Upper lobe of right lung (tissue), 1 donor: Measurements from ENCODE around the gene THEMIS. TPM values are rescaled to one million over a fixed set of nuclear protein-coding genes. Genes with fewer than 3 reads are reported as not detected.

ENCODE experiments used
- ATAC-seq: fragments of 200-7000 bp; cut with Tn5 transposase; one replicate; pipeline ENCODE4 v1.9.1; 2020; ENCODE audit warnings: mild to moderate bottlenecking, moderate library complexity
- DNase-seq: peaks from one replicate; pipeline ENCODE4 v3.0.0-alpha.2; 2020
- H3K27ac ChIP-seq: fragments of 200-600 bp; one replicate; pipeline ENCODE4 v1.8.0; 2022
- H3K27me3 ChIP-seq: fragments of 200-600 bp; one replicate; pipeline ENCODE4 v1.8.0; 2022; ENCODE audit warnings: mild to moderate bottlenecking
- H3K36me3 ChIP-seq: fragments of 200-600 bp; one replicate; pipeline ENCODE4 v1.8.0; 2022
- H3K4me1 ChIP-seq: fragments of 200-600 bp; one replicate; pipeline ENCODE4 v1.8.0; 2022
- H3K4me3 ChIP-seq: fragments of 200-600 bp; one replicate; pipeline ENCODE4 v1.8.0; 2022; ENCODE audit warnings: mild to moderate bottlenecking
- H3K9me3 ChIP-seq: fragments of 200-600 bp; one replicate; pipeline ENCODE4 v1.8.0; 2022
- intact Hi-C: fragments of 100-400 bp; cut with DNase I; formaldehyde crosslinking; loops from one replicate; pipeline ENCODE4 v1.11.0; 2022
- total RNA-seq: library from RNA; stranded (reverse); fragmentation: NEBNext Ultra II Directional; extraction: Animal tissue kit (Norgen Biotek cat#: 25700); gene quantifications from one replicate; pipeline ENCODE4 v1.2.1, GENCODE V29; 2021
- TF ChIP-seq, protein P1 (sequence below): fragments of 200-600 bp; IDR thresholded peaks from one replicate; pipeline ENCODE4 v1.8.0; 2022; ENCODE audit warnings: antibody characterized with exemption
- donor health status: DM: no; HTN: yes; CAD: no; lungs with severe emphysema.

THEMIS gene
- total RNA-seq, 1 donor from 2014 or later, result 3.0 TPM

DNA sequence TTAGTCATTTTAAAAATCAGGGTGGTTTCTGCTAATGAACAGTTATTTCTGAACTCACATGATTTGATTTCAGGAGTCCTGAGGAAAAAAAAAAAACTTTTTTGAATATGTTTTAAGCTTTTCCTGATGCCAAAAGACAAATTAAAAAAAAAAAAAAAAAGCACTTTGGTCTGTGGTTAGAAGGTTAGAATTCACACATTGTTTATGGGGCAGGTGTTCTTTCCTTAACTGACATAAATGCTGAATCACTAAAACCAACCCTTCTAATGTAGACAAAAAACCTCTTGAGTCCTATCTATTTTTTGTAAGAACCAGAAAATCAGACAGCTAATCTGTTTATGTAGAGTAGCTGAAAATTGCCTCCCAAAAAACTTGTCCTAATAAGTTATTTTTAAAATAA is 20.4 kb downstream of the THEMIS start:
- Histone ChIP-seq H3K9me3 (no peaks in the 10 kb centered on the region), H3K36me3 (no peaks in the 10 kb centered on the region), H3K27ac (no peak overlapping the region), H3K27me3 (no peaks in the 10 kb centered on the region), H3K4me1 (no peaks in the 10 kb centered on the region), H3K4me3 (no peak overlapping the region)
- DNase-seq (no peak), ATAC-seq (no peak)
- TF ChIP-seq, protein P1, sequence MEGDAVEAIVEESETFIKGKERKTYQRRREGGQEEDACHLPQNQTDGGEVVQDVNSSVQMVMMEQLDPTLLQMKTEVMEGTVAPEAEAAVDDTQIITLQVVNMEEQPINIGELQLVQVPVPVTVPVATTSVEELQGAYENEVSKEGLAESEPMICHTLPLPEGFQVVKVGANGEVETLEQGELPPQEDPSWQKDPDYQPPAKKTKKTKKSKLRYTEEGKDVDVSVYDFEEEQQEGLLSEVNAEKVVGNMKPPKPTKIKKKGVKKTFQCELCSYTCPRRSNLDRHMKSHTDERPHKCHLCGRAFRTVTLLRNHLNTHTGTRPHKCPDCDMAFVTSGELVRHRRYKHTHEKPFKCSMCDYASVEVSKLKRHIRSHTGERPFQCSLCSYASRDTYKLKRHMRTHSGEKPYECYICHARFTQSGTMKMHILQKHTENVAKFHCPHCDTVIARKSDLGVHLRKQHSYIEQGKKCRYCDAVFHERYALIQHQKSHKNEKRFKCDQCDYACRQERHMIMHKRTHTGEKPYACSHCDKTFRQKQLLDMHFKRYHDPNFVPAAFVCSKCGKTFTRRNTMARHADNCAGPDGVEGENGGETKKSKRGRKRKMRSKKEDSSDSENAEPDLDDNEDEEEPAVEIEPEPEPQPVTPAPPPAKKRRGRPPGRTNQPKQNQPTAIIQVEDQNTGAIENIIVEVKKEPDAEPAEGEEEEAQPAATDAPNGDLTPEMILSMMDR, result no peak
- intact Hi-C loops, result no loop called here

DNA sequence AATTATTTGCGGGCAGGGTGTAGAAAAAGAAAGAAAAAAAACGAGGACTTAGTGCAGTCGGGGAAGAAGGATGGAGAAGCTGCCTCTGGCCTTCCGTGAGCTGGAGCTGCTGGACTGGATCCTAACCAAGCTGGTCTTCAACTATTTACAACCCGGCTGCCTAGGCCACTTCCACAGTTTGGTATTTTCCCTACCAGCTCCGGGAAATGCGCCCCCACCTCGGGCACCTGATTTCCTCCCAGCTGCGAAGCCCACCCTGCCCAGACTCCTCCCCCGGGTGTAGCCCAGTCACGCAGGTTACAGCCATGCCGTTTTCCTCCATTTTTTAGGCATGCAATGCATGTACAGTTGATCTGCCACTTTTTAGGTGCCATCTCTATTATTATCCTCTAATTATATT is 21.2 kb downstream of the THEMIS start:
- ATAC-seq, result no peak
- H3K36me3 ChIP-seq, result no peaks in the 10 kb centered on the region
- H3K27ac ChIP-seq, result no peak overlapping the region
- H3K27me3 ChIP-seq, result no peaks in the 10 kb centered on the region
- no peaks in the 10 kb centered on the region for H3K9me3 ChIP-seq
- intact Hi-C loops, result no loop called here
- no peaks in the 10 kb centered on the region for H3K4me1 ChIP-seq
- TF ChIP-seq, protein P1, result no peak
- H3K4me3 ChIP-seq, result no peak overlapping the region
- DNase-seq, result no peak

DNA sequence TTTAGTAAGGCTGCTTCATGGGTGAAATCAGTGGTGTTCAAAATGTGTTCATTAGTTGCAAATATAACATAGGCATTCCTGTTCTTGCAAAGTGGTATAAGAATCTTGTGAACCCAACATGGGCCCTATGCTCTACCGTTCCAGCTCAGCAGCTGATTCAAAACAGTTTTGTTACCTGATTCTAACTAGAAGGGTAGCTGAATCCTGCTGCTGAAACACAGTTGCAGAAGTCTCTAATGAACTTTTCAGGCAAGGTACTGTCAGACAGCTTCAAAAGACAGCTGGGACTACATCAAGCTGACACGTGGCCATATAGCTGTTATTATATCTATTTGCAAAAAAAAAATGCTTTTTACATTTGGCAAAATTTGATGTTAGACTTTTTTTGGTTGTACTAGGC is 22.7 kb downstream of the THEMIS start:
- H3K27ac ChIP-seq, result no peak overlapping the region
- intact Hi-C loops, result no loop called here
- H3K36me3 ChIP-seq, result no peaks in the 10 kb centered on the region
- no peak overlapping the region for H3K4me3 ChIP-seq
- no peaks in the 10 kb centered on the region for H3K4me1 ChIP-seq
- H3K27me3 ChIP-seq, result no peaks in the 10 kb centered on the region
- TF ChIP-seq, protein P1, result no peak
- peaks cover 6% of the 10 kb centered on the region for H3K9me3 ChIP-seq
- DNase-seq, result no peak
- ATAC-seq, result no peak

DNA sequence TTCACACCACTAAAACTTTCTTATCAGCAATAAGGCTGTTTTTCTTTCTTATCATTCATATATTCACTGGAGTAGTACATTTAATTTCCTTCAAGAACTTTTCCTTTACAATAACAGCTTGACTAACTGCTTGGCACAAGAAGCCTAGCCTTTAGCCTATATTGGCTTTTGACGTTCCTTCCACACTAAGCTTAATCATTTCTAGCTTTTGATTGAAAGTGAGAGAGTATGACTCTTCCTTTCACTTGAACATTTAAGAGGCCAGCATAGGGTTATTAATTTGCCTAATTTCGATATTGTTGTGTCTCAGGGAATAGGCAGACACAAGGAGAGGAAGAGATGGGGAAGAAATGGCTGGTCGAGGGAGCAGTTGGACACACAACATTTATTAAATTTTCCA is 23.6 kb downstream of the THEMIS start:
- H3K4me1 ChIP-seq, result no peaks in the 10 kb centered on the region
- intact Hi-C loops, result no loop called here
- TF ChIP-seq, protein P1, result no peak
- DNase-seq, result no peak
- peaks cover 6% of the 10 kb centered on the region for H3K9me3 ChIP-seq
- H3K36me3 ChIP-seq, result no peaks in the 10 kb centered on the region
- H3K4me3 ChIP-seq, result no peak overlapping the region
- H3K27me3 ChIP-seq, result no peaks in the 10 kb centered on the region
- ATAC-seq, result no peak
- H3K27ac ChIP-seq, result no peak overlapping the region

DNA sequence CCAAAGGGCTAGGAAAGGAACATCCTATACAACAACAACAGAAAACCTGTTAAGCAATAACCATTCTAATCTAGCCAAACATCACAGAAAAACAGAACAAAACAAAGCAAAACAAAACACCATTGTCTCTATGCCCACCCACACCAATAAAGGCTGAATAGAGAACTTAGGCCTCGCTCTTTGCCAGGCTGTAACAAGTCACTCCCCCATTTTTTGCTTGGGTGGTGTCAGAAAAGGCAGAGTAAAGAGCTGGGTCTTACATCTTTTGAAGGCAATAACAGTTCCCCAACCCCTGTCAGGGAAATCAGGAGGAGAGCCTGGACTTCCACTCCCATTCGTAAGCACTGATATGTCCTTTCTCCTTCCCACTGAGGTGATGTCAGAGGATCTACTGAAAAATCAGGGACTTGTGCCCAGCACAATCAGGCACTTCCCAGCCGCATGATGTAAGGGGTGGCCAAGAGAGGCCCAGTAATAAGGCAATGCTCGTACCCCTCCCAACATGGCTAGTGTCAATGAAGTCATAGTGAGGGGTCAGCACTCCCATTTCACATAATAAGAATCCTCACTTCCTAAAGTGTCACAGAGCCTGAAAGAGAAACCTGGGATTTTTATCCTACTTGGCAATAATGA is 31.0 kb downstream of the THEMIS start:
- Histone ChIP-seq H3K27ac (no peak overlapping the region), H3K4me3 (no peak overlapping the region)
- no peak for DNase-seq

More for the DNA sequence above, 31.0 kb downstream of the THEMIS start:
- TF ChIP-seq, protein P1, result no peak
- ATAC-seq, result no peak
- H3K27me3 ChIP-seq, result no peaks in the 10 kb centered on the region
- peaks cover 6% of the 10 kb centered on the region for H3K9me3 ChIP-seq
- no peaks in the 10 kb centered on the region for H3K4me1 ChIP-seq
- no peaks in the 10 kb centered on the region for H3K36me3 ChIP-seq
- intact Hi-C loops, result no loop called here
